NCI-H460 (cell line): ENCODE measurements around the gene PDGFD. TPM values are rescaled to one million over a fixed set of nuclear protein-coding genes. Genes with fewer than 3 reads are reported as not detected.

Experiments
- total RNA-seq: library from RNA; depleted of rRNA; stranded (reverse); fragments of >200 nt; shearing (Covaris generic); gene quantifications from 2 replicates; pipeline ENCODE4 v1.2.3, GENCODE V29; 2014; rRNA removed

Gene PDGFD
- total RNA-seq, 1 experiment from 2014 or later = 0.02 TPM

Other genes starting within 250 kb of the PDGFD start
- gene DDI1, start 127.5 kb downstream of the PDGFD start, total RNA-seq = not detected in 2 replicates